Measurements from ENCODE around the gene ADAM17.

ADAM17 gene

GRCh38 chr2:9440058-9440727 lies 115.4 kb downstream of the ADAM17 start:
- TF ChIP-seq CTCF (conservative IDR thresholded peaks at IDR 0.05; ENCODE audit: low read depth, low read length): no peak
- DNase-seq (ENCODE audit: low read depth): no peak
- H3K4me3 ChIP-seq (ENCODE audit: low read length): no peak overlapping the region

GRCh38 chr2:9439536-9439935 lies 116.1 kb downstream of the ADAM17 start:
- no peak overlapping the region for H3K4me3 ChIP-seq (ENCODE audit: low read length)
- no peak for DNase-seq (ENCODE audit: low read depth)
- TF ChIP-seq CTCF (conservative IDR thresholded peaks at IDR 0.05; ENCODE audit: low read depth, low read length): no peak
